HG02623 (cell line): Measurements from ENCODE around the gene TPTE.
"Not testable (repeated sequence)": the region's sequence is repeated elsewhere in the genome, so short reads cannot be mapped to it uniquely, and the experiment has no call there.

Source experiments
- ATAC-seq: cut with Tn5 transposase; IDR thresholded peaks from one replicate; pipeline ENCODE4 v1.9.1; 2021; ENCODE audit warnings: moderate library complexity; ENCODE audit not compliant: unreplicated experiment

The TPTE gene

GRCh38 chr21:10521091-10521598 is at the start of gene TPTE:
TSS of gene TPTE (plus strand) at chr21:10521583. CDS start at chr21:10538724, 17,141 bp downstream.
- ATAC-seq, result no peak

GRCh38 chr21:10471999-10472398 is 49.4 kb upstream of the TPTE start:
- ATAC-seq, result not testable (repeated sequence)

DNA sequence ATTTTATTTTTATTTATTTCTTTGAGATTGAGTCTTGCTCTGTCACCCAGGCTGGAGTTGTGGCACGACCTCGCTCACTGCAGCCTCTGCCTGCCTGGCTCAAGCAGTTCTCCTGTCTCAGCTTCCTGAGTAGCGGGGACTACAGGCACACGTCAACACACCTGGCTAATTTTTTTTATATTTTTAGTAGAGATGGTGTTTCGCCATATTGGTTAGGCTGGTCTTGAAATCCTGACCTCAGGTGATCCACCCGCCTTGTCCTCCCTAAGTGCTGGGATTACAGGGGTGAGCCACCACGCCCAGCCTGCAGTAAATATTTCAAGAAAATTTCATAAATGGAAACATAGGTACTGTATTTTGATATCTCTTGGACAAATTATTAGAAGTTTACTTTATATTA is 43.6 kb upstream of the TPTE start:
- not testable (repeated sequence) for ATAC-seq

- not testable (repeated sequence) for ATAC-seq
These were observed 41.5 kb upstream of the TPTE start for GRCh38 chr21:10479875-10480274.

- ATAC-seq, result not testable (repeated sequence)
These were observed 36.5 kb upstream of the TPTE start for GRCh38 chr21:10484864-10485263.

- not testable (repeated sequence) for ATAC-seq
These were observed 30.9 kb upstream of the TPTE start for GRCh38 chr21:10490453-10490852.

DNA sequence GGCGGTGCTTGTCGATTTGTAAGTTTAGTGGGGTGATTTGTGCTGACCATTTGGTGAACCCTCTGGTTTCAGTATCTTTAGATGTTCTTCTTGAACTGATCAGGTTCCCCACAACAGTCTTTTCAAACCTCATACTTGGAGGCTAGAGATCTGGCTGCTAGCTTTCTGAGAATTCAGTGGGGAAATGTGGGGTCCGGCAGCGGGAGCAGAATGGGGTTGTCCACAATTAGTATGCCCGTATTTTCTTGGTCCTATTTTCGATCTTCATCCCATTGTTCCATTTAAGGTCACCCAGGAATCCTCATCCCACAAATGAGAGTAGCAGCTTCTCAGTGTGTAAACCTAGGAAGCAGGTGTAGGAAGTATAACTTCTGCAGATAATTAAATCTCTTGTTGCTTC is 10.3 kb upstream of the TPTE start:
- no peak for ATAC-seq

GRCh38 chr21:10516889-10517288 is 4.5 kb upstream of the TPTE start:
- not testable (repeated sequence) for ATAC-seq

- ATAC-seq, result not testable (repeated sequence)
These were observed 3.5 kb upstream of the TPTE start for GRCh38 chr21:10517904-10518303.

DNA sequence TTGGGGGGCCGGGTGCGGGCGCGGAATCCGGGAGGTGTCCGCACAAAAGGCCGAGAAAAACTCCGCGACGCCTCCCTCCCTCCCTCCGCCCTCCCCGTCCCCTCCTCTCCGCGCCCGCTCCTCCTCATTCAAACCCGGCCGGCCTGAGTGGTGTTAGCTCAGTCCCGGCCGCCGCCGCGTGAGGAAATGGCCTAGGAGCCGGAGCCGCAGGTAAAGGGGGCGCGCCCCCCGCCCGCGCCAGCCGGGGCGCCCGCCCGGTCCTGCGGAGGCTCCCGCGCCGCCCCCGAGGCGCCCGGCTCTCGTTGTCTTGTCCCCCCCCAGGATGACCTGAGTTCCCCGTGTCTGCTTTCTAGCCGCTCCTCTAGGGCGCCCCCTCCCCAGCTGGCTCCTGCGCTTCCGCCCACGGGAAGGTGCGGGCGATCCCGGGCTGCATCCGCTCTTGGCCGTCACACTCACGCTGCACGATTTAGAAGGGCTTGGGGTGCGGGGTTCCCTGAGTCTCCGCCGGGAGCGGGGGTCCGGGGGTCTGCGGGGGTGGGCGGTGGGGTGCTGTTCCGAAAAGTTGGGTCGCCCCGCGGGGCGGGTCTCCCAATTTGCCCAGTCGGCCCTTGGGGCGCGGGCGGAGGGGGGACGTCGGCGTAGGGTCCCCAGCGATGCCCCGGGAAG is 585 bp downstream of the TPTE start:
- not testable (repeated sequence) for ATAC-seq

GRCh38 chr21:10539956-10540355 is 18.6 kb downstream of the TPTE start:
- ATAC-seq, result no peak

GRCh38 chr21:10544376-10544775 is 23.0 kb downstream of the TPTE start:
- ATAC-seq, result not testable (repeated sequence)

DNA sequence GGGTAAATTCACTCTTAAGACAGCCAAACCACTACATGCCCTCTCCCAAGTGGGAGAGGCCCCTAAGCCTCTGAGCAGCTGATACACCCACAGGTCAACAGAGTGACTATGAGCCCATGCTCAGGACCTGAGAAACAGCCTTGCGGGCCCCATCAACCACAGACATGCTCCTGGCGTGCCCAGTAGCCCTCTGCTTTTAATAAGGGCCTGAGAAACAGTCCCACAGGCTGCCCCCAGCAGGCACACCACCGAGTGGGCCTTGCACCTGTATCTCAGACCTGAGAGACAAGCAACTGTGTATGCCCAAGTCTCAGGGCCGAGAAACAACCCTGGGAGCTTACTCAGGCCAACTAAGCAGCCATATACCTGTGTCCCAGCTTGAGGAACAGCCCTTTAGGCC is 26.5 kb downstream of the TPTE start:
- not testable (repeated sequence) for ATAC-seq

GRCh38 chr21:10548331-10548954 is 27.1 kb downstream of the TPTE start:
- ATAC-seq, result not testable (repeated sequence)

GRCh38 chr21:10570803-10571202 is 49.4 kb downstream of the TPTE start:
- ATAC-seq, result not testable (repeated sequence)

- ATAC-seq, result not testable (repeated sequence)
These were observed 53.3 kb downstream of the TPTE start for GRCh38 chr21:10574531-10575310.

DNA sequence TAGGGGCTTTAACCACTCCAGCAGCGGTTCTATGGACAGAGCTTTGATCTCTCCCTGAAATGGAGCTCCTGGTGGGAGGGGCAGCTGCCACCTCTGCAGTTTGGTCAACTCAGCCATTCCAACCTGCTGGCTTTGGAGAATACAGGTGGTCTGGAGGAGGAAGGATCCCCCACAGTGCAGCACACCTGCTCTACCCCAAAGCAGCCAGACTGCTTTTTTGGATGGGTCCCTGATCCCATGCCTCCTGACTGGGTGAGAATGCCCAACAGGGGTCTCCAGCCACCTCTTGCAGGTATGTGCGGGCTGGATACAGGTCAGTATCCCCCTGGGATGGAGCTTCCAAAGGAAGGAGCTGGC is 53.9 kb downstream of the TPTE start:
- ATAC-seq, result no peak

GRCh38 chr21:10578910-10579309 is 57.5 kb downstream of the TPTE start:
- ATAC-seq, result not testable (repeated sequence)

DNA sequence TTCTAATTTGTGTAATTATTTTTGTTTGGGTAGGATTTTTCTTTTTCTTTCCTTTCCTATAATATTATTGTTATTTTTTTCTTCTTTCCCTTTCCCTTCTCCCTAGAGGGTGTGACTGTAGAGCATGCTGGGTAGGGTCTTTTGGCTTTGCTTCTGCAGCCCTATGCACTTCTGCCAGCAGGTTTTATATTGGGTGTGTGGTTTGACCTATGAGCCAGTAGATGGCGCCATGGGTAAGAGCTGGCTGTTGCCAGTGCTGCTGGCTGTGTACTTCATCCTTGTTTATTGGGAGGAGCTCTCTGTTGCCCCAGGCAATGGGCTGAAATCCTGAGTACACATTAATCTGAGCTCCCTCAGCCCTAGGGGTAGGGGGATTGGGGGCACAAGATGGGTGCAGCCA is 67.7 kb downstream of the TPTE start:
- not testable (repeated sequence) for ATAC-seq

DNA sequence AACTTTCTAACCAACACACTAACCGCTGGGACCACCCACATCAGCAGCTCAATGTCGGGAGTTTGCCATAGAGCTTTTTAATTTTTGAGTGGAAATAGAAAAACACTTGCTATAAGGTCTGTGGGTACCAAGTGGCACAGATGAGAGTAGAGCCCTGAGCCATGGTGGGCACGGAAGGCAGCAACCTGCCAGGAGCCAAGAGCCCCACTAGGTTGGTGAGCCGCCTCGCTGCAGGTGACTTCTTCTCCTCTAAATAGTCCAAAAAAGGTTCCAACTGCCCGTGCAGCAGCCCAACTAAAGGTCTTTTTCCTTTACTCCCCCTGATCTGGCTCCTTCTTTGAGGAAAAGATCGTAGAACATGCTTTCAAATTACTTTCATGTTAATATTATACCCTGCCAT is 85.7 kb downstream of the TPTE start:
- not testable (repeated sequence) for ATAC-seq

DNA sequence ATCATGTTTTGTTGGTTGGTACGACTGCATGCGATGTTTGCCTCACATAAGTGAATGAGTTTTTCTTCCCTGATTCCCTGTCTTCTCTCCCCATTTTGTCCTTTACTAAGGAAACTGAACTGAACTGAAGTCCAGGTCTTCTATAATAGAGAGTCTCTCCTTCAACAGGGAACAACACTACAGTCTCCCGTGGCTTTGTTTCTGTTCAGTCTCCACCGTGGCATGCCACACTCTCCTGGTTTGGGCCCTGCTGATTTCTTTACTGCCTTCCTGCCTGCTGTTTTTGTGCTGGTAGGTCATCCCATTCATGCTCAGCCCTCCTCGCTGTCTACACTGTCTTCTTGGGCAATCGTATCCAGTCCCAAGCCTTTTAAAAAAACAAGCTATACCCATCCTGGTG is 92.9 kb downstream of the TPTE start:
- ATAC-seq, result not testable (repeated sequence)

DNA sequence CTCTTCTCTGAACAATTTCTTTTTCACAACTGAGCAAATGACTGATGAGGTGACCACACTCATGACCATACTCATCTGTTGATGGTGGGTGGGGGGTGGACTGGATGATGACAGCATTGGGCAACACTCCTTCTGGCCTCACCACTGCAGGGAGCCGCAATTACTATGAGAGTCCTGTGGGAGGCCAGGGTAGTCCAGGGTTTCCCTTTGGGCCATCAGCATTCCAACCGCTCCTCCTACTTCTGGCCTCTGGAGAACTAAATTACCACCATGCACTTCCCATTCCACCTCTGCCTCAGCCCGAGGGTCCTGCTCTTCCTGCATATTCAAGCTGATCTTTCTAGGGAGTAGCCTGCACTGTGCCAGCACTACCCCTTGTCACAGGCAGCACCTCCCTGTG is 94.7 kb downstream of the TPTE start:
- not testable (repeated sequence) for ATAC-seq
